GM20000 (cell line): ENCODE measurements around the gene EXOC4.

ENCODE experiments used
- DNase-seq: peaks from one replicate; pipeline ENCODE4 v3.0.0; 2012; ENCODE audit warnings: low spot score
- CTCF ChIP-seq: IDR thresholded peaks from 2 replicates; pipeline ENCODE4 v1.5.1; 2012; ENCODE audit warnings: mild to moderate bottlenecking, control low read depth; ENCODE audit errors: extremely low read depth, missing control alignments

Gene EXOC4

GRCh38 chr7:133582766-133583523 is 330.1 kb downstream of the EXOC4 start:
- no peak for DNase-seq
- no peak for TF ChIP-seq CTCF

GRCh38 chr7:133583545-133584171 is 330.8 kb downstream of the EXOC4 start:
- no peak for TF ChIP-seq CTCF

GRCh38 chr7:133584956-133585668 is 332.2 kb downstream of the EXOC4 start:
- DNase-seq, result no peak
- no peak for TF ChIP-seq CTCF

More at GRCh38 chr7:133583545-133584171, 330.8 kb downstream of the EXOC4 start:
- DNase-seq, result no peak

GRCh38 chr7:133586253-133586652 is 333.4 kb downstream of the EXOC4 start:
- no peak for TF ChIP-seq CTCF
- DNase-seq, result no peak

- TF ChIP-seq CTCF, result no peak
Observed at GRCh38 chr7:133587903-133588302, 335.0 kb downstream of the EXOC4 start.

GRCh38 chr7:133590795-133591194 is 337.9 kb downstream of the EXOC4 start:
- DNase-seq, result no peak
- TF ChIP-seq CTCF, result no peak

More at GRCh38 chr7:133587903-133588302, 335.0 kb downstream of the EXOC4 start:
- DNase-seq, result no peak

GRCh38 chr7:133591704-133592340 is 338.9 kb downstream of the EXOC4 start:
- no peak for TF ChIP-seq CTCF
- DNase-seq, result no peak
